Measurements from ENCODE around the gene RSPH3. TPM values are rescaled to one million over a fixed set of nuclear protein-coding genes. Genes with fewer than 3 reads are reported as not detected.

RSPH3 gene
- polyA plus RNA-seq, 1 donor from 2014 or later, result 3.5 TPM

GRCh38 chr6:158939255-158940159 lies 60.5 kb downstream of the RSPH3 start:
- H3K79me2 ChIP-seq (replicated peaks; ENCODE audit: insufficient read depth, low read length), result no peaks in the 10 kb centered on the region
- H3K36me3 ChIP-seq (ENCODE audit: insufficient read depth, low read length), result no peaks in the 10 kb centered on the region
- H3K9me2 ChIP-seq (ENCODE audit: insufficient read depth, low read length), result no peaks in the 10 kb centered on the region
- no peak overlapping the region for H3K4me2 ChIP-seq (ENCODE audit: low read length)
- no peak overlapping the region for H2AFZ ChIP-seq (ENCODE audit: low read depth, low read length)
- TF ChIP-seq RAD21 (conservative IDR thresholded peaks at IDR 0.05) (no peak), EP300 (conservative IDR thresholded peaks at IDR 0.05; ENCODE audit: poor library complexity, severe bottlenecking) (no peak), POLR2AphosphoS5 (IDR thresholded peaks at IDR 0.05) (no peak), SMC3 (conservative IDR thresholded peaks at IDR 0.05; ENCODE audit: poor library complexity) (no peak), MXI1 (conservative IDR thresholded peaks at IDR 0.05; ENCODE audit: poor library complexity, severe bottlenecking) (no peak), EZH2 (IDR thresholded peaks at IDR 0.05; ENCODE audit: borderline replicate concordance, insufficient read depth, low read length, poor library complexity, severe bottlenecking) (no peak), TAF1 (IDR thresholded peaks at IDR 0.05; ENCODE audit: low read depth) (no peak)
- TF ChIP-seq, protein P1, sequence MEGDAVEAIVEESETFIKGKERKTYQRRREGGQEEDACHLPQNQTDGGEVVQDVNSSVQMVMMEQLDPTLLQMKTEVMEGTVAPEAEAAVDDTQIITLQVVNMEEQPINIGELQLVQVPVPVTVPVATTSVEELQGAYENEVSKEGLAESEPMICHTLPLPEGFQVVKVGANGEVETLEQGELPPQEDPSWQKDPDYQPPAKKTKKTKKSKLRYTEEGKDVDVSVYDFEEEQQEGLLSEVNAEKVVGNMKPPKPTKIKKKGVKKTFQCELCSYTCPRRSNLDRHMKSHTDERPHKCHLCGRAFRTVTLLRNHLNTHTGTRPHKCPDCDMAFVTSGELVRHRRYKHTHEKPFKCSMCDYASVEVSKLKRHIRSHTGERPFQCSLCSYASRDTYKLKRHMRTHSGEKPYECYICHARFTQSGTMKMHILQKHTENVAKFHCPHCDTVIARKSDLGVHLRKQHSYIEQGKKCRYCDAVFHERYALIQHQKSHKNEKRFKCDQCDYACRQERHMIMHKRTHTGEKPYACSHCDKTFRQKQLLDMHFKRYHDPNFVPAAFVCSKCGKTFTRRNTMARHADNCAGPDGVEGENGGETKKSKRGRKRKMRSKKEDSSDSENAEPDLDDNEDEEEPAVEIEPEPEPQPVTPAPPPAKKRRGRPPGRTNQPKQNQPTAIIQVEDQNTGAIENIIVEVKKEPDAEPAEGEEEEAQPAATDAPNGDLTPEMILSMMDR (IDR thresholded peaks at IDR 0.05; ENCODE audit: poor library complexity, severe bottlenecking), result no peak
- TF ChIP-seq, protein P2, sequence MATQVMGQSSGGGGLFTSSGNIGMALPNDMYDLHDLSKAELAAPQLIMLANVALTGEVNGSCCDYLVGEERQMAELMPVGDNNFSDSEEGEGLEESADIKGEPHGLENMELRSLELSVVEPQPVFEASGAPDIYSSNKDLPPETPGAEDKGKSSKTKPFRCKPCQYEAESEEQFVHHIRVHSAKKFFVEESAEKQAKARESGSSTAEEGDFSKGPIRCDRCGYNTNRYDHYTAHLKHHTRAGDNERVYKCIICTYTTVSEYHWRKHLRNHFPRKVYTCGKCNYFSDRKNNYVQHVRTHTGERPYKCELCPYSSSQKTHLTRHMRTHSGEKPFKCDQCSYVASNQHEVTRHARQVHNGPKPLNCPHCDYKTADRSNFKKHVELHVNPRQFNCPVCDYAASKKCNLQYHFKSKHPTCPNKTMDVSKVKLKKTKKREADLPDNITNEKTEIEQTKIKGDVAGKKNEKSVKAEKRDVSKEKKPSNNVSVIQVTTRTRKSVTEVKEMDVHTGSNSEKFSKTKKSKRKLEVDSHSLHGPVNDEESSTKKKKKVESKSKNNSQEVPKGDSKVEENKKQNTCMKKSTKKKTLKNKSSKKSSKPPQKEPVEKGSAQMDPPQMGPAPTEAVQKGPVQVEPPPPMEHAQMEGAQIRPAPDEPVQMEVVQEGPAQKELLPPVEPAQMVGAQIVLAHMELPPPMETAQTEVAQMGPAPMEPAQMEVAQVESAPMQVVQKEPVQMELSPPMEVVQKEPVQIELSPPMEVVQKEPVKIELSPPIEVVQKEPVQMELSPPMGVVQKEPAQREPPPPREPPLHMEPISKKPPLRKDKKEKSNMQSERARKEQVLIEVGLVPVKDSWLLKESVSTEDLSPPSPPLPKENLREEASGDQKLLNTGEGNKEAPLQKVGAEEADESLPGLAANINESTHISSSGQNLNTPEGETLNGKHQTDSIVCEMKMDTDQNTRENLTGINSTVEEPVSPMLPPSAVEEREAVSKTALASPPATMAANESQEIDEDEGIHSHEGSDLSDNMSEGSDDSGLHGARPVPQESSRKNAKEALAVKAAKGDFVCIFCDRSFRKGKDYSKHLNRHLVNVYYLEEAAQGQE (IDR thresholded peaks at IDR 0.05; ENCODE audit: borderline replicate concordance), result no peak
- H3K4me3 ChIP-seq (ENCODE audit: low read length), result no peak overlapping the region
- H3K9me3 ChIP-seq (ENCODE audit: low read length), result no peaks in the 10 kb centered on the region
- H3K27ac ChIP-seq (ENCODE audit: low read length), result no peak overlapping the region
- no peaks in the 10 kb centered on the region for H3K27me3 ChIP-seq (ENCODE audit: insufficient read depth, low read depth, low read length)
- H4K20me1 ChIP-seq (ENCODE audit: insufficient read depth), result no peaks in the 10 kb centered on the region
- no peaks in the 10 kb centered on the region for H3F3A ChIP-seq (ENCODE audit: insufficient read depth, low read length, poor library complexity, severe bottlenecking)
- no peak overlapping the region for H3K9ac ChIP-seq (ENCODE audit: low read length)

DNA sequence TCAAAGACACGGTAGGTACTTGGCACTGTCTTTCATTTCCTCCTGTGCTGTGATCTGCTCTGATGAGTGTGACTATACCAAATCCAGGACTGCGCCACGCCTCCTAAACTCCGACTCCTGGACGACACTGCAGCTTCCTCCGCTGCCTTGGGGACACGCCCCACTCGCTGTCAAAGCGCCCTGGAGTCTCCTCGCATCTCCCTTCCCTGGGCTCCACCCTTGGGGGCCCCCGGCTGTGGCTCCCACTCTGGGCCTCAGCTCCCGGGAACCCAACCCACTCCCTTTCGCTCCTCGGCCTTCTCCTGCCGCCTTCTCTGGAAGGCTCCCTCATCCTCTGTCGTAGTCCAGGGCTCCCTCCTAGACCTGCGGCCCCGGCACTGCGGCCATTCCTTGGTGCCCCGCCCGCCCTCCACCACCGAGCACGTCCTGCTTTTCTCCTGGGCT lies 61.2 kb downstream of the RSPH3 start:
- H3K4me3 ChIP-seq (ENCODE audit: low read length), result no peak overlapping the region
- H3F3A ChIP-seq (ENCODE audit: insufficient read depth, low read length, poor library complexity, severe bottlenecking), result no peaks in the 10 kb centered on the region
- TF ChIP-seq EP300 (conservative IDR thresholded peaks at IDR 0.05; ENCODE audit: poor library complexity, severe bottlenecking) (no peak), RAD21 (conservative IDR thresholded peaks at IDR 0.05) (no peak), EZH2 (IDR thresholded peaks at IDR 0.05; ENCODE audit: borderline replicate concordance, insufficient read depth, low read length, poor library complexity, severe bottlenecking) (no peak)
- TF ChIP-seq, protein P1 (IDR thresholded peaks at IDR 0.05; ENCODE audit: poor library complexity, severe bottlenecking), result no peak
- TF ChIP-seq, protein P2 (IDR thresholded peaks at IDR 0.05; ENCODE audit: borderline replicate concordance), result no peak
- H3K79me2 ChIP-seq (replicated peaks; ENCODE audit: insufficient read depth, low read length), result no peaks in the 10 kb centered on the region
- no peaks in the 10 kb centered on the region for H3K27me3 ChIP-seq (ENCODE audit: insufficient read depth, low read depth, low read length)
- no peaks in the 10 kb centered on the region for H3K36me3 ChIP-seq (ENCODE audit: insufficient read depth, low read length)
- no peak overlapping the region for H3K9ac ChIP-seq (ENCODE audit: low read length)
- H3K9me2 ChIP-seq (ENCODE audit: insufficient read depth, low read length), result no peaks in the 10 kb centered on the region
- H3K9me3 ChIP-seq (ENCODE audit: low read length), result no peaks in the 10 kb centered on the region
- no peak overlapping the region for H3K27ac ChIP-seq (ENCODE audit: low read length)
- H4K20me1 ChIP-seq (ENCODE audit: insufficient read depth), result no peaks in the 10 kb centered on the region
- no peak overlapping the region for H3K4me2 ChIP-seq (ENCODE audit: low read length)
- no peak overlapping the region for H2AFZ ChIP-seq (ENCODE audit: low read depth, low read length)

All from neural cell (in vitro differentiated cells).